Camera-type eye (tissue), 1 donor: ENCODE results near the gene SLC4A1AP. TPM values are rescaled to one million over a fixed set of nuclear protein-coding genes. Genes with fewer than 3 reads are reported as not detected.

Experiments used
- total RNA-seq: library from RNA; depleted of rRNA; stranded (reverse); fragments of >200 nt; gene quantifications from one replicate; pipeline ENCODE4 v1.2.3, GENCODE V29; 2014

Gene SLC4A1AP
- 38.5 TPM for total RNA-seq

GRCh38 chr2:27663285-27664153 is at the start of gene SLC4A1AP, which contains the start of gene SUPT7L:
Gene SLC4A1AP (plus strand): TSS chr2:27663889. CDS start chr2:27663915, 26 bp downstream.
Gene SUPT7L (minus strand): TSS chr2:27663614. CDS start chr2:27662192, 1,422 bp downstream.

GRCh38 chr2:27628767-27629709 is 34.7 kb upstream of the SLC4A1AP start, which contains the start of the genes CCDC121 and GPN1:
Gene CCDC121 (minus strand): TSS chr2:27629012. CDS start chr2:27627799, 1,213 bp downstream.
Gene GPN1 (plus strand): TSS chr2:27629050. CDS start chr2:27629059, 9 bp downstream.

Other genes starting within 250 kb of the SLC4A1AP start
- gene NRBP1, start 235.3 kb upstream of the SLC4A1AP start, total RNA-seq: 108 TPM
- gene KRTCAP3, start 221.5 kb upstream of the SLC4A1AP start, total RNA-seq: not detected
- 57.2 TPM for gene IFT172, start 174.1 kb upstream of the SLC4A1AP start, total RNA-seq
- gene FNDC4, start 168.7 kb upstream of the SLC4A1AP start, total RNA-seq: 13.7 TPM
- gene GCKR, start 167.1 kb upstream of the SLC4A1AP start, total RNA-seq: not detected
- 95.4 TPM for gene ZNF512, start 80.8 kb upstream of the SLC4A1AP start, total RNA-seq
- 12.6 TPM for gene CCDC121, start 34.9 kb upstream of the SLC4A1AP start, total RNA-seq
- gene GPN1, start 34.8 kb upstream of the SLC4A1AP start, total RNA-seq: 37.1 TPM
- 42.6 TPM for gene SUPT7L, start 275 bp upstream of the SLC4A1AP start, total RNA-seq
- 167 TPM for gene MRPL33, start 107.8 kb downstream of the SLC4A1AP start, total RNA-seq
- 3.2 TPM for gene RBKS, start 226.5 kb downstream of the SLC4A1AP start, total RNA-seq
- 27.4 TPM for gene BABAM2, start 226.8 kb downstream of the SLC4A1AP start, total RNA-seq